Melanocyte of skin (primary cell): ENCODE data around the gene GPX4. TPM values are rescaled to one million over a fixed set of nuclear protein-coding genes. Genes with fewer than 3 reads are reported as not detected.

Experiments
- total RNA-seq, 2 donors: library from RNA; depleted of rRNA; stranded (reverse); fragments of >200 nt; gene quantifications; 2 replicates each; pipeline ENCODE4 v1.2.3, GENCODE V29; 2012

The GPX4 gene
- 100 to 1,000 TPM; 109 to 195 TPM for total RNA-seq

GRCh38 chr19:1103708-1104310 is at the start of gene GPX4:
GPX4 (plus strand) TSS chr19:1103994; CDS start chr19:1104044, 50 bp downstream.

GRCh38 chr19:1066748-1067340 is 37.0 kb upstream of the GPX4 start, which contains the start of gene ARHGAP45:
ARHGAP45 (plus strand) TSS chr19:1067167; CDS start chr19:1067406, 239 bp downstream.

GRCh38 chr19:1094978-1095701 is 8.7 kb upstream of the GPX4 start, which contains the start of gene POLR2E:
POLR2E (minus strand) TSS chr19:1095375; CDS start chr19:1095315, 60 bp downstream.

Other genes with a start within 250 kb of the GPX4 start
- gene CFD, start 244.3 kb upstream of the GPX4 start, total RNA-seq = under 1 TPM in 1 of 2 donors, not detected in 1; 1.00 TPM
- gene MED16, start 210.8 kb upstream of the GPX4 start, total RNA-seq = 10 to 100 TPM; 22.4 to 23.0 TPM
- not detected for gene RNU6-9, start 210.5 kb upstream of the GPX4 start, total RNA-seq
- 10 to 100 TPM; 20.6 to 23.3 TPM for gene R3HDM4, start 190.8 kb upstream of the GPX4 start, total RNA-seq
- not detected for gene KISS1R, start 186.7 kb upstream of the GPX4 start, total RNA-seq
- 10 to 100 TPM; 11.0 to 12.0 TPM for gene ARID3A, start 178.0 kb upstream of the GPX4 start, total RNA-seq
- 10 to 100 TPM; 60.6 to 65.3 TPM for gene WDR18, start 119.6 kb upstream of the GPX4 start, total RNA-seq
- under 1 TPM in 1 of 2 donors, not detected in 1; under 0.01 TPM for gene GRIN3B, start 103.6 kb upstream of the GPX4 start, total RNA-seq
- 100 to 1,000 TPM; 109 to 124 TPM for gene TMEM259, start 82.9 kb upstream of the GPX4 start, total RNA-seq
- gene RNU6-2, start 82.5 kb upstream of the GPX4 start, total RNA-seq = not detected
- gene CNN2, start 77.4 kb upstream of the GPX4 start, total RNA-seq = 10 to 100 TPM; 22.0 to 48.6 TPM
- 10 to 100 TPM in 1 of 2 donors, 1 to 10 TPM in 1; 9.0 to 14.8 TPM for gene ABCA7, start 63.9 kb upstream of the GPX4 start, total RNA-seq
- gene ARHGAP45, start 36.8 kb upstream of the GPX4 start, total RNA-seq = 1 to 10 TPM in 1 of 2 donors, under 1 TPM in 1; 0.69 to 4.0 TPM
- 100 to 1,000 TPM in 1 of 2 donors, 10 to 100 TPM in 1; 69.2 to 110 TPM for gene POLR2E, start 8.6 kb upstream of the GPX4 start, total RNA-seq
- 10 to 100 TPM; 63.7 to 63.9 TPM for gene SBNO2, start 70.3 kb downstream of the GPX4 start, total RNA-seq
- gene STK11, start 101.8 kb downstream of the GPX4 start, total RNA-seq = 10 to 100 TPM; 50.9 to 58.9 TPM
- gene CBARP, start 134.0 kb downstream of the GPX4 start, total RNA-seq = 1 to 10 TPM; 2.4 to 3.3 TPM
- 10 to 100 TPM; 19.6 to 31.0 TPM for gene ATP5F1D, start 137.8 kb downstream of the GPX4 start, total RNA-seq
- 10 to 100 TPM in 1 of 2 donors, 1 to 10 TPM in 1; 9.3 to 12.3 TPM for gene MIDN, start 144.6 kb downstream of the GPX4 start, total RNA-seq
- 100 to 1,000 TPM in 1 of 2 donors, 10 to 100 TPM in 1; 67.3 to 137 TPM for gene CIRBP, start 165.3 kb downstream of the GPX4 start, total RNA-seq
- 10 to 100 TPM; 47.8 to 63.6 TPM for gene FAM174C, start 171.5 kb downstream of the GPX4 start, total RNA-seq
- not detected for gene EFNA2, start 181.9 kb downstream of the GPX4 start, total RNA-seq